ENCODE measurements around the gene CAPZB. TPM values are rescaled to one million over a fixed set of nuclear protein-coding genes. Genes with fewer than 3 reads are reported as not detected.
A peak's percentile ranks its signal among the peaks of the same experiment; 100 is the strongest.

CAPZB gene
- total and polyA plus RNA-seq, 2 donors (not counting 3 experiments of a cell fraction or from before 2014, with no cell fraction given), result 196 to 347 TPM

DNA sequence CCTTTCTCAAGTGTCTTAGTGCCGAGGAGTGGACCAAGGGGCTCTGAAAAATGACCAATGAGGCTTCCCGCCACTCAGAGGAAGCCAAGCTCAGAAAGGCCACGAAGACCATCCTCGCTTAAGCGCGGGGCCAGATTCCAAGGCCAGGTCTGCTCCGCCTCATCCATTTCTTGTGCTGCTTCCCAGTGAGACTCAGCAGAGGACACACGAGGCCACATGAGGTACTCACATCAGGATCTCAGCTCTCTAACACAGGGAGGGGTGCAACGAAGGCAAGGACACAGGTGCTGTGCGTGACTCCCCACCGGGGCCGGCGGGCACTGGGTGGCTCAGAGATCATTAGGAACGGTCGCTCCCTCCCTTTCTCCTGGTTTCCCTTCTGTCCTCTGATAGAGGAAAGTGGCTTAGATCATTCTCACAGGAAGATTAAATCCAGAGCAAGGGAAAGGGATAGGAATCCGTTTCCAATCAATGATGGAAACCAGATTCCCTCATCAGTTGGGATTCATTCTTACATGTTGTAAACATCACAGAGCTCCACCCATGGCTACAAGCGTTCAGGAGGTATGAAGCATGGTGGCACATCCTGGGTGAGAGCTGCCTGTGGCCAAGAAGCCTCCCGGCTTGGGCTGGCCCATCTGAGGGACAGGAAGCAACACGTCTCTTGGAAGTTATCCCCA is 46.7 kb downstream of the CAPZB start:
- H4K20me1 ChIP-seq (replicated peaks; ENCODE audit: control insufficient read depth, extremely low read depth, insufficient read depth, low read length), result no peaks in the 10 kb centered on the region
- intact Hi-C loops (cut with micrococcal nuclease), result loop anchor here (1.0 to 5.0 kb wide), 6 partner anchors 8 to 206 kb away; partner anchors contain the start of genes CAPZB and NBL1
- peak overlapping the region; percentile 73 for H3K27ac ChIP-seq (ENCODE audit: insufficient read depth, low read depth, low read length)
- POLR2A ChIA-PET, result interaction anchor here (0.5 to 0.8 kb wide), 2 partner anchors 11 to 47 kb away, joined by 3 read pairs; partner anchors contain the start of gene CAPZB
- FAIRE-seq (no peak), DNase-seq (ENCODE audit: low read depth, low spot score) (no peak)
- H3K9me3 ChIP-seq (replicated peaks; ENCODE audit: control insufficient read depth, insufficient read depth, low read length), result no peaks in the 10 kb centered on the region
- no peaks in the 10 kb centered on the region for H3K9me1 ChIP-seq (replicated peaks; ENCODE audit: control insufficient read depth, extremely low read depth, insufficient read depth, low read length)
- no peaks in the 10 kb centered on the region for H3K36me3 ChIP-seq (ENCODE audit: control insufficient read depth in 2 of 2, extremely low read depth in 1 of 2, insufficient read depth in 2 of 2, low read length in 2 of 2)
- peak overlapping the region; percentile 25 for H3K9ac ChIP-seq (replicated peaks; ENCODE audit: extremely low read depth, insufficient read depth, low read length)
- H3K4me1 ChIP-seq (ENCODE audit: control insufficient read depth, extremely low read depth, insufficient read depth, low read length), result peaks cover 52% of the 10 kb centered on the region
- TF ChIP-seq GATA2 (IDR thresholded peaks at IDR 0.05; ENCODE audit: insufficient read depth, insufficient read length, low read depth, low read length) (no peak), POLR2A (IDR thresholded peaks at IDR 0.05; ENCODE audit: low read depth, low read length) (no peak)
- TF ChIP-seq, protein P1, sequence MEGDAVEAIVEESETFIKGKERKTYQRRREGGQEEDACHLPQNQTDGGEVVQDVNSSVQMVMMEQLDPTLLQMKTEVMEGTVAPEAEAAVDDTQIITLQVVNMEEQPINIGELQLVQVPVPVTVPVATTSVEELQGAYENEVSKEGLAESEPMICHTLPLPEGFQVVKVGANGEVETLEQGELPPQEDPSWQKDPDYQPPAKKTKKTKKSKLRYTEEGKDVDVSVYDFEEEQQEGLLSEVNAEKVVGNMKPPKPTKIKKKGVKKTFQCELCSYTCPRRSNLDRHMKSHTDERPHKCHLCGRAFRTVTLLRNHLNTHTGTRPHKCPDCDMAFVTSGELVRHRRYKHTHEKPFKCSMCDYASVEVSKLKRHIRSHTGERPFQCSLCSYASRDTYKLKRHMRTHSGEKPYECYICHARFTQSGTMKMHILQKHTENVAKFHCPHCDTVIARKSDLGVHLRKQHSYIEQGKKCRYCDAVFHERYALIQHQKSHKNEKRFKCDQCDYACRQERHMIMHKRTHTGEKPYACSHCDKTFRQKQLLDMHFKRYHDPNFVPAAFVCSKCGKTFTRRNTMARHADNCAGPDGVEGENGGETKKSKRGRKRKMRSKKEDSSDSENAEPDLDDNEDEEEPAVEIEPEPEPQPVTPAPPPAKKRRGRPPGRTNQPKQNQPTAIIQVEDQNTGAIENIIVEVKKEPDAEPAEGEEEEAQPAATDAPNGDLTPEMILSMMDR (IDR thresholded peaks at IDR 0.05; ENCODE audit: extremely low read depth in 1 of 2, insufficient read depth in 1 of 2, low read depth in 1 of 2, low read length in 2 of 2), result no peak
- H3K79me2 ChIP-seq (ENCODE audit: control insufficient read depth, insufficient read depth, low read length), result peaks cover 83% of the 10 kb centered on the region
- H3K27me3 ChIP-seq (ENCODE audit: control insufficient read depth in 2 of 2, insufficient read depth in 2 of 2, low read length in 2 of 2), result no peaks in the 10 kb centered on the region
- CTCF ChIA-PET, result interaction anchor here (0.7 to 2.7 kb wide), 9 partner anchors 8 to 215 kb away, joined by 3 to 12 read pairs (median 5); partner anchors contain the start of gene NBL1
- dilution Hi-C loops (cut with MboI; ENCODE audit: extremely low pct_ligation_motif_present, low sequenced_read_pairs), result no loop called here
- H3K4me2 ChIP-seq (ENCODE audit: insufficient read depth, low read length), result peak overlapping the region; percentile 49
- no TSS peak for BruUV-seq (replicated peaks)
- no peak overlapping the region for H3K4me3 ChIP-seq (replicated peaks in 1 of 3; ENCODE audit: insufficient read depth in 1 of 3, low read depth in 1 of 3, low read length in 3 of 3)
- no peak overlapping the region for H2AFZ ChIP-seq (ENCODE audit: low read depth, low read length)

DNA sequence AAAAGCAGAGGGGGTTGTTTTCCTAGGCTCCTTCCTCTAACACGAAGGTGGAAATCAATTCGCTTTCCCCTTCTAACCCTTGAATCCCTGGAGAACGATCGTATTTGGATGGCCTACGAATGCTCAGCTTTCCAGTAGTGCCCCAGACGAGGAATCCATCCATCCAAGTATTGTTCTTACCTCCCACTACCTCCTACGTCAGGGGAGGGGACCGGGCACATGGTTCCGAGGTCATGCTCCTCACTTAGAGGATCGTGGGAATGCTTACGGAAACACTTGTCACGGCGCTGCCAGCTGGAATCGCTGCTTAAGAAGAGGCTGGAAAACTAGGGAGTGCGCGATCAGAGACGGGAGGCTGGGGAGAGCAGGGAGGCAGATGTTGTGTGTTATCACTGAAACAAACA is 47.4 kb downstream of the CAPZB start:
- H3K4me2 ChIP-seq (ENCODE audit: insufficient read depth, low read length), result peak overlapping the region; percentile 49
- BruUV-seq (replicated peaks), result no TSS peak
- H3K27me3 ChIP-seq (ENCODE audit: control insufficient read depth in 2 of 2, insufficient read depth in 2 of 2, low read length in 2 of 2), result no peaks in the 10 kb centered on the region
- DNase-seq (ENCODE audit: low read depth, low spot score) (peak; percentile 97), FAIRE-seq (peak; percentile 79)
- no peaks in the 10 kb centered on the region for H3K36me3 ChIP-seq (ENCODE audit: control insufficient read depth in 2 of 2, extremely low read depth in 1 of 2, insufficient read depth in 2 of 2, low read length in 2 of 2)
- peaks cover 52% of the 10 kb centered on the region for H3K4me1 ChIP-seq (ENCODE audit: control insufficient read depth, extremely low read depth, insufficient read depth, low read length)
- intact Hi-C loops (cut with micrococcal nuclease), result loop anchor here (1.0 to 5.0 kb wide), 7 partner anchors 8 to 207 kb away; partner anchors contain the start of genes CAPZB and NBL1
- POLR2A ChIA-PET, result interaction anchor here (0.8 to 1.0 kb wide), 2 partner anchors 12 to 39 kb away, joined by 3 read pairs; no protein-coding TSS in a partner anchor
- TF ChIP-seq MYC (IDR thresholded peaks at IDR 0.05; ENCODE audit: low read depth, low read length) (peak; percentile 52), FOS (IDR thresholded peaks at IDR 0.05; ENCODE audit: borderline replicate concordance, insufficient read depth, low read length) (no peak), JUN (IDR thresholded peaks at IDR 0.05; ENCODE audit: borderline replicate concordance, insufficient read depth, insufficient read length, low read depth) (no peak), GATA2 (IDR thresholded peaks at IDR 0.05; ENCODE audit: insufficient read depth, insufficient read length, low read depth, low read length) (no peak), POLR2A (IDR thresholded peaks at IDR 0.05; ENCODE audit: low read depth, low read length) (no peak), EZH2 (IDR thresholded peaks at IDR 0.05; ENCODE audit: borderline replicate concordance, low read depth, low read length, severe bottlenecking) (no peak), POLR2AphosphoS5 (IDR thresholded peaks at IDR 0.05; ENCODE audit: insufficient read depth, low read depth, low read length) (no peak)
- TF ChIP-seq, protein P1 (IDR thresholded peaks at IDR 0.05; ENCODE audit: extremely low read depth in 1 of 2, insufficient read depth in 1 of 2, low read depth in 1 of 2, low read length in 2 of 2), result no peak
- TF ChIP-seq, protein P2, sequence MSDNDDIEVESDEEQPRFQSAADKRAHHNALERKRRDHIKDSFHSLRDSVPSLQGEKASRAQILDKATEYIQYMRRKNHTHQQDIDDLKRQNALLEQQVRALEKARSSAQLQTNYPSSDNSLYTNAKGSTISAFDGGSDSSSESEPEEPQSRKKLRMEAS (IDR thresholded peaks at IDR 0.05; ENCODE audit: insufficient read depth, insufficient read length), result peak; percentile 66
- no peak overlapping the region for H2AFZ ChIP-seq (ENCODE audit: low read depth, low read length)
- peak overlapping the region; percentile 35 for H3K9ac ChIP-seq (replicated peaks; ENCODE audit: extremely low read depth, insufficient read depth, low read length)
- CTCF ChIA-PET, result interaction anchor here (0.7 to 2.7 kb wide), 9 partner anchors 8 to 216 kb away, joined by 3 to 12 read pairs (median 3); partner anchors contain the start of gene NBL1
- H3K27ac ChIP-seq (ENCODE audit: insufficient read depth, low read depth, low read length), result peak overlapping the region; percentile 73
- dilution Hi-C loops (cut with MboI; ENCODE audit: extremely low pct_ligation_motif_present, low sequenced_read_pairs), result no loop called here
- H3K4me3 ChIP-seq (replicated peaks in 1 of 3; ENCODE audit: insufficient read depth in 1 of 3, low read depth in 1 of 3, low read length in 3 of 3), result no peak overlapping the region
- peaks cover 2% of the 10 kb centered on the region for H4K20me1 ChIP-seq (replicated peaks; ENCODE audit: control insufficient read depth, extremely low read depth, insufficient read depth, low read length)
- no peaks in the 10 kb centered on the region for H3K9me3 ChIP-seq (replicated peaks; ENCODE audit: control insufficient read depth, insufficient read depth, low read length)
- H3K79me2 ChIP-seq (ENCODE audit: control insufficient read depth, insufficient read depth, low read length), result peaks cover 85% of the 10 kb centered on the region
- no peaks in the 10 kb centered on the region for H3K9me1 ChIP-seq (replicated peaks; ENCODE audit: control insufficient read depth, extremely low read depth, insufficient read depth, low read length)
